GM21447 (cell line): ENCODE results near the gene ZC3H4.
A peak's percentile ranks its signal among the peaks of the same experiment; 100 is the strongest.
"Not testable (repeated sequence)": the region's sequence is repeated elsewhere in the genome, so short reads cannot be mapped to it uniquely, and the experiment has no call there.

Experiments used
- ATAC-seq: cut with Tn5 transposase; IDR thresholded peaks from one replicate; pipeline ENCODE4 v1.9.1; 2021; ENCODE audit not compliant: unreplicated experiment

Gene ZC3H4

DNA sequence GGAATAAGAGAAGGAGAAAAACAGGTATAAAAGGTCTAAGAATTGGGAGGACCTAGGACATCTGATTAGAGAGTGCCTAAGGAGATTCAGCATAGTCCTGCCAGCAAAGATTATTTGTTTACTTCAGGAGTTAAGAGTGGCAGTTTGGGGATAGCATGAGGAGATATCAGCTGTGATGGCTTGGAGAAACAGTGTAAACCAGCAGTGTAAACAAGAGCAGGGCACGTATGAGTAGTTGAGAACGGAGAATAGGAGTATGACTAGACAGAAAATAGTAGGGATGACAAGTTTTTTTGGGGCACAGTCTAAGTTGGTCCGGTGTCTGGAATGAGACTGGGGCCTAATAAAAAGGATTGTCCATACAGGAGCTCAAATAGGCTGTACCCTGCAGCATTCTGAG, 63.0 kb downstream of the ZC3H4 start:
- ATAC-seq, result not testable (repeated sequence)

DNA sequence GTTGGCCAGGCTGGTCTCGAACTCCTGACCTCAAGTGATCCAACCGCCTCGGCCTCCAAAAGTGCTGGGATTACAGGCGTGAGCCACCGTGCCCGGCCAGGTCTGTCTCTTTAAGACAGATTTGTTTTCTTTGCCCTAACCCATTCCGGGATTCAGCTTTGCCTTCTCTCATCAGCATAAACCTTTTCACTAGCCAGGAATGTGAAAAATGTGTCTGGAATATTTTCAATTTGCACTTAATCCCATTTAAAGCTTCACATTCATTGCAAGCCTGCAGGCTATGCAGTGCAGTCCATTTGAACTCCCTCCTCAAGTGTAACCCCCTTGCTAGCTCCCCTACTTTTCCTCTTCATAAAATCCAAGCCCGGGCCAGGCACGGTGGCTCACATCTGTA, 64.3 kb downstream of the ZC3H4 start:
- no peak for ATAC-seq

DNA sequence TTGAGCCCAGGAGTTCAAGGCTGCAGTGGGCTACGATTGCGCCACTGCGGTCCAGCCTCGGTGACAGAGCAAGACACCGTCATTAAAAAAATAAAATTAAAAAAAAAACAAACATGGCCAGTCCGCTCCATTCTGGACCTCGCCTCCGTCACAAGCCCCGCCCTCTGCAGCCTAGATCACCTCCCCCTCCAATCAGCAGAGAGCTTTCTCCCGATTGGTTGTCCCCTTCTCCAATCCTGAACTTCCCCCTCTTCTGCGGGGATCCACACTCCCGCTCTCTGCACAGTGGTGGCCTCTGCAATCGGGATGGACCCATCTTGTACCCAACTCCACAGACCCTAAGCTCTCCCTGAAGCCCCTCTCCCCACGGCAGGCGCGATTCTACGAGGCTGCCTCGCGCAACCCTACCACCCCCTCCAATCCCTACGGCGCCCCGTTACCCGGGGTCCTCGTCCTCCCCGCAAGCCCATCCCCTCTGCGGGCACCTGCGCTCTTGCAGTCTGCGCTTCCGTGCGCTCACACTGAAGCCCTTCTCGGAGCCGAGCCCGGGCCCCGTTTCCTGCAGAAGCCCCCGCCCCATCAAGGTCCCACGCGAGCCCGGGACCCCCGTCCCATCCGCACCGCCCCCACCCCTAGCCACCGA, 65.7 kb downstream of the ZC3H4 start:
- ATAC-seq, result peak; percentile 49

DNA sequence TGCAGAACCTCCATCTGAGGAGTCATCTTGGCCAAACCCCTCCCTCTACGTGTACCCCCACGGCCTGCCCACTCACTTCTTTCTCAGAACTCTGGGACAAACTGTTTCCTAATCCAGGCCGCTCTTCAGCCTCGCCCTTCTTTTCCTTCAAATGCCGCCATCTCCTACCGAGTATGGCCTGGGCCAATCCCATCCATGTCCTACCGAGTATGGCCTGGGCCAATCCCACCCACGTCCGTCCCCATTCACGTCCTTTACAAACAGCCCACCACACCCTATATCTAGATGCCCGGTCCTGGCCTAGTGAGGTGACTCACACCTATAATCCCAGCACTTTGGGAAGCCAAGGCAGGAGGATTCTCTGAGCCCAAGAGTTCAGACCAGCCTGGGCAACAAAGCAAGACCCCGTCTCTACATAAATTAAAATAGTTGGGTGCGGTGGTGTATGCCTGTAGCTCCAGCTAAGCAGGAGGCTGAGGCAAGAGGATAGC, 66.3 kb downstream of the ZC3H4 start:
- no peak for ATAC-seq

DNA sequence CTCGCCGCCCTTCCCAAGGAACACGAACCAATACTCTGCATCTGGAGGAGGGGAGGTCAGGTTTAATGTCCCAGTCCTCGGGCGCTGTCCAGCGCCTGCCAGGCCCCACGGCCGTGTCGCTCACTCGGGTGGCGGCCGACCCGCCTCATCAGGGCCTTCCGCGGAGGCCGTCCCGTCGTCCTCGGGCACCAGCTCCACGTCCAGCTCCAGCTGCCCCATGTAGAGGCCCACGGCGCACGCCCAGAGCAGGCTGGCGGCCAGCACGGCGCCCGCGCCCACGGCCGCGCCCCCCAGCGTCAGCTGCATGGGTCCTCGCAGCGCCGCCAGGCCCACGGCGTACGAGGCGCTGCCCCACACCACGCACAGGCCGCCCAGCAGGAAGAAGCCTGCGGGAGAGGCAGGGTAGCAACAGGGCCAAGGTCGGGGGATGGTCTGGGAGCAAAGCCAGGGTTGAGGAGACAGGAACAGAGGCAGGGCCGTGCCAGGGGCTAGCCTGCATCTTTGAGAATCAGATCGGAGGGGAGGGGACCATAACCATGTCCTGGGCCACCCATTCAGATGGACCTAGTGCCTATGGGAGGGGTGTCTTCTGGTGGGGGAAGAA, 67.6 kb downstream of the ZC3H4 start:
- ATAC-seq, result no peak

DNA sequence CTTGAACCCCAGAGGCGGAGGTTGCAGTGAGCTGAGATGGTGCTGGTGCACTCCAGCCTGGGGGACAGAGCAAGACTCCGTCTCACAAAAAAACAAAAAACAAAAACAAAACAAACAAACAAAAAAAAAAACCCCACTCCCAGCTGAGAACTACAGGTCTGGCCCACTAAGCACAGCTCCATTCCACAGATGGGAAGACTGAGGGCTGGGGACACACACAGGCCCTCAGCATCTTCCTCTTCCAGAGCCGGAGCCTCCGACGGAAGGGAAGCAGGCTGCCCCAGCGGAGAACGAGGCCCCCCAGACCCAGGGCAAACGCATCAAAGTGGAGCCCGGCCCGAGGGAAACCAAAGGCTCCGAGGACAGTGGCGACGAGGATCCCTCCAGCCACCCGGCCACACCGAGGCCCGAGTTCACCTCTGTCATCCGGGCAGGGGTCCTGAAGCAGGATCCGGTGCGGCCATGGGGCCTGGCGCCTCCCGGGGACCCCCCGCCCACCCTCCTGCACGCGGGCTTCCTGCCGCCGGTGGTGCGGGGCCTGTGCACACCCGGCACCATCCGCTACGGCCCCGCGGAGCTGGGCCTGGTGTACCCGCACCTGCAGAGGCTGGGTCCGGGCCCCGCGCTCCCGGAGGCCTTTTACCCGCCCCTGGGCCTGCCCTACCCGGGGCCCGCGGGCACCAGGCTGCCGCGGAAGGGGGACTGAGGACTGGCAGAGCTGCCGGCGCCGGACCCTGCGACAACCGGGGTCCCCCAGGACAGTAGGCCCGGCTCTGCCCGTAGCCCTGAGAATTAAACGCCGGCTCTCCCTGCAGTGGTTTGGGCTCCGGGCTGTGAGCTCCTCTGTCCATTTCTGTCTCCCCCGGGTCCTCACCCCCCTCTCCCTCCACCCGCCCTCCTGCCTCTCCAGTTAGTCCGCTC, 68.4 kb downstream of the ZC3H4 start:
- ATAC-seq, result no peak

DNA sequence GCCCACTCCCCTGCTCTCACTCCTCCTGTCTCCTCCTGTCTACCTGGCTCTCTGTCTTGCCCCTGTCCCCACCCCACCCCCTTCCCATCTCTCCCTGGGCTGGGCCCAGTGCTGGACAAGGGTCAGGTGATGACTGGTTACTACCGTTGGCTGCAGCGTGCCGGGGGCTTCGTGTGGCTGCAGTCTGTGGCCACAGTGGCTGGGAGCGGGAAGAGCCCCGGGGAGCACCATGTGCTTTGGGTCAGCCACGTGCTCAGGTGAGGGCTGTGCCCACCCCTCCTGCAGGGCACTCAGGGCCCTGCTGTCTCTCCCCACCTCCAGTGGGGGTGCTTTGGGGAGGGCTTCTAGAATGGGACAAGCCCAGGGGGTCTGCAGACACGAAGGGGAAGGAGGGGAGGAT, 72.7 kb downstream of the ZC3H4 start:
- ATAC-seq, result no peak

DNA sequence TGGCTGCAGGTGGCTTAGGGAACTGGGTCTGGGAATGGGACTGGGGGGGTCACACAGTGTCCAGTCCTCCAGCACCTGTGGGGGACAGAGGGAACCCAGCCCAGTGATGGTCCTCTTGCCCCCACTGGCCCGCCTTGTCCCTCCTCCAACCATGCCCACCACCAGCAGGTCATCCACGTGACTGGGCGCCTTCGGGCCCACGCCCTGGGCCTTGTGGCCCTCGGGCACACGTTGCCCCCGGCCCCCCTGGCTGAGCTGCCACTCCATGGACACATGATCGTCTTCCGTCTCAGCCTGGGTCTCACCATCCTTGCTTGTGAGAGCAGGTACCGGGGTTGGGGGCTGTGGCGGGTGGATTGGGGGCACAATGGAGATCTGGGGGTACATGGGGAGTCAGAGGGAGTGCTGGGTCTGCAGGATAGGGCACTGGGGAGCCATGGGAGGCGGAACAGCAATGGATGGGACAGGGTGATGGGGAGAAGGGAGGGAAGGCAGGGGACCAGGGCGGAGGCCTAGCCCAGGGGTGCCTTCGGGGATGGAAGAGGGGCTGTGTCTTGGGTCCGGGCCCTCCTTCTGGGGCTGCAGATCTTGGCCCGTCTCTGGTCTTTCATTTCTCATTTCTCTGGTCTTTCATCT, 74.2 kb downstream of the ZC3H4 start:
- ATAC-seq, result no peak

DNA sequence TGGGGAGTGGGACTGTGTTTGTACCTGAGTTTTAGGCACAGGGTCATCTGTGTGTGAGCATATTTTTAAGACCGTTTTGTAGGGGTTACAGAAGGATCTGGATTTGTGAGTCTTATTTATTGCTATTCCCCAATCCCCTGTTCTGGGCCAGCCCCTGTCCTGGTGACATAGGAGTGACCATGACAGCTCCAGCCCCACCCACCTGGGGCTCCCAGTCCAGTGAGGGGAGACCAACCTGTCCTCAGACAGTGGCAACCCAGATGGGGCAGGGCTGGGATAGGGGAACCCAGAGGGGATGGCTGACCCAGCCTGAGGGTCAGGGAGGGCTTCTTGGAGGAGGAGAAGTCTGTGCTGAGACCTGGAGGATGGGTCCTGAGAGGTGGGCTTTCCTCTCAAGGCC, 75.8 kb downstream of the ZC3H4 start:
- no peak for ATAC-seq

DNA sequence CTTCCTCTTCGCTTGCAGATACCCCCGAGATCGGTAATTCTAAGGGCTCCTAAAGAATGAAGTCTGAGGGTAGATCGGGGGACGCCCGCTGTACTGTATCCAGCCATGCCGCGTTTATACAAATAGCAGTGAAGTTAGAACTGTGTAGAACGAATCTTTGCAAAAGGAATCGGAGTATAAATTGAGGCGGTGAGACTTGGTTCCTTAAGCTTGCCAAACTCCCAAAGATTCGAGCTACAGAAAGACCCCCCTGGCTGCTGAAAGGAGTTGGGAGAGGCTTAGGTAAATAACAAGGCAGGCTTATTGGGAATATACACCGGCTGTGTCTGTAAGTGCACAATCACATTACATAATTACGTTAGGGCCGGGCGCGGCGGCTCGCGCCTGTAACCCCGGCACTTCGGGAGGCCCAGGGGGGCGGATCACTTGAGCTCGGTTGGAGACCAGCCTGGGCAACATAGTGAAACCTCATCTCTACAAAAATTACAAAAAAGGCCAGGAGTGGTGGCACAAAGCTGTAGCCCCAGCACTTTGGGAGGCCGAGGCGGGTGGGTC, 77.4 kb downstream of the ZC3H4 start:
- peak; percentile 31 for ATAC-seq

DNA sequence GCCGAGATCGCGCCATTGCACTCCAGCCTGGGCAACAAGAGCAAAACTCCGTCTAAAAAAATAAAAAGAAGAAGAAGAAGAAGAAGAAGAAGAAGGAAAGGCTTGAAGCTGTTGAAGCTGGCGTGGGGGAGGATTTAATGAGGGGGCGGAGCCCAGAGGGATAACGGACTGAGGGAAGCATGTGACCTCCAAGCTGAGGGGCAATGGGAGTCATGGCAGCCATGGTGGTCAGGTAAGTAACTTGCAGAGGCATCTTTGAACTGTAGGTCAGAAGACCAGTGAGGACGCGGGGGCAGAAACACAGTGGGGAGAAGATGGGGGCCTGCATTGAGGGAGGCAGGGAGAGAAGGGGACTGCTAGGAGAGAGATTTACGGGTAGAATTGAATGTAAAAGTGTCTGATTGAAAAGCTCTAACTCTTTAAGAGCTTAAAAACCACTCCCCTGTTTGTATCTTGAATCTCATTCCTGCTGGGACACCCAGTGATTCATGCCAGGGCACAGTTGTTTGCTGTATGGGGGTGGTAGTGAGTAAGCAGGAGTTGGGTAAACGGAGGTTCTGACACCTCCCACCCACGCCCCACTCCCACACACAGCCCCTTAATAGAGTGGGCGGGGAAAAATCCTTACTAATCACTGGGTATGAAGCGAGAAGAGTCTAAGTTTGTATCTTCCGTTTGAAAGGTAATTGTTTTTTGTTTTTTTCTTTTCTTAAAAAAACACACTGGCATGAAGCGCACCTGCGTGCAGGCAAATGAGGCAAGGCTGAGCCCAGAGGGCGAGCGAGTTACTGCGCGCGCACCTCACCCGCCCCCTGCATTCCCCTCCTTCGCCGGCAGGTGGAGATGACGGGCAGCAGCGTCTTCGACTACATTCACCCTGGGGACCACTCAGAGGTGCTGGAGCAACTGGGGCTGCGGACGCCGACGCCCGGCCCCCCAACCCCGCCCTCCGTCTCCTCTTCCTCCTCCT, 78.2 kb downstream of the ZC3H4 start:
- peak; percentile 85 for ATAC-seq

DNA sequence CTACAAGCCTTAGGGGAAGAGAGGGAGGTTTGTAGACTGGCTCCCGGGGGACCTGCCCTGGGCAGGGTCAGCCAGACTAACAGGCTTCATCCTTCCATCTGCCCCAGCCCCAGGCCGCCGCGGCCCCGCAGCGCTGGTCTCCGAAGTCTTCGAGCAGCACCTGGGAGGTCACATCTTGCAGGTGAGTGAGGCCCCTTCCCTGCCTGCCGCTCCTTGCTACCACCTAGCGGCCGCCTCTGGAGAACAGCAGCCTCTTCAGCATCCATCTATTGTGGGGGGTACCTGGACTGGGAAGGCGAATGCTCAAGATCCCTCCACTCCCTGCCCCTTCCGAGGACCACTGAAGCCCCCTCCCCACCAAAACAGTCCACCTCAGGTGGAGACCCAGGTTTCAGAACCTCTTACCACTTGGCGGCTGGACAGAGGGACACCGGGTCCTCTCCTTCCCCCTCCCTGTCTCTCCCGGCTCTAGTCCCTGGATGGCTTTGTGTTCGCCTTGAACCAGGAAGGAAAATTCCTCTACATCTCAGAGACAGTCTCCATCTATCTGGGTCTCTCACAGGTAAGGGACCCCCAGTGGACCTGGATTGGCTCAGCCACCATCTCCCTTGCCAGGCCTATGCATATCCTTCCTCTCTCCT, 81.3 kb downstream of the ZC3H4 start:
- ATAC-seq, result no peak

DNA sequence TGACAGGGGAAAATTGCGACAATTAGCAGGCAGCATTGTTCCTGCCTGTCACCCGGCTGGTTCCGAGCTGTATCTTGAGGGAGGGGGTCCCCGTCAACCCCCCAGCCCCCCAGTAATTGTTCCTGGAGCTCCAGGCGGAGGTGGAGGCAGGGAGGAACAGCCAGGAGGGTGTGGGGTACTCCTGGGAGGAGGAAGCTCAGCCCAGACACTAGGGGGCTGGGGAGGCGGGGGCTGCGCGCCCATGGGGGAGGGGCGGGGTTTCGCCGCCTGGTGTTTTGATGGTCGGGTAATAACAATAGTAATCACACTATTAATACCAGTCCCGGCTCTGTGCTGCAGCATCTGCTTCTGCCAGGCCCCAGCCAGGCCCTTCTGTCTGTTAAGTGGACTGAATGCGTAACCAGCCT, 85.4 kb downstream of the ZC3H4 start:
- ATAC-seq, result no peak

DNA sequence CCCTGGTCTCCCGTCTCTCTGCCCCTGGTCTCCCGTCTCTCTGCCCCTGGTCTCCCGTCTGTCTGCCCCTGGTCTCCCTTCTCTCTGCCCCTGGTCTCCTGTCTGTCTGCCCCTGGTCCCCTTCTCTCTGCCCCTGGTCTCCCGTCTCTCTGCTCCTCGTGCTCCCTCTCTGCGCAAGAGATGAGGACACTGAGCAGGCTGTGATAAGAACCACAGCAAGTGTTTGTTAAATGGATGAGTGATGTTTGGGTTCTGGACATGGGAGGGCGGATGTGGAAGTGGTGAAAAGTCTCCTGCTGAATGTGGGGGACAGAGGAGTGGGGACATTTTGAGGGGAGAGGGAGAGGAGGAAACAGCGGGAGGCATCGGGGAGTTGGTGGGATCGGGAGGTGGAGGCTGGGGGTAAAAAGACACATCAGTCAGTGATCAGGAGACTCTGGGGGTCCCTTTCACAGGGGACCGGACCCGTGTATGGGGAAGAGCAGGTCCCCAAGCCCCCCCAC, 85.9 kb downstream of the ZC3H4 start:
- ATAC-seq, result no peak

DNA sequence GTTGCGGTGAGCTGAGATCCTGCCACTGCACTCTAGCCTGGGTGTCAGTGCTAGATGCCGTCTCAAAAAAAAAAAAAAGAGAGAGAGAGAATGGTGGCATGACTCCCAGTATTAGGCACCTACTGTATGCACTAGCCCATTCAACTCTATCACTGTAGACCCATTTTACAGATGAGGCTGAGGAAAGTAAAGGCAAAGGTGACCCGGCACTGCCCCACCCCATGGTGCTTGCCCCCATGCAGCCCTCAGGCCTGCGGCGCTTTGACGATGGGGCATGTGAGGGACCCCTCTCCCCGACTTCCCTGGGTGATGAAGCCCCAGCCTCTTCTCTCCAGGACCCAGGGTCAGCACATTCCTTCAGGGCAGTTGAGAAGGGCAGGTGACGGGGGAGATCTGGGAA, 86.7 kb downstream of the ZC3H4 start:
- no peak for ATAC-seq

DNA sequence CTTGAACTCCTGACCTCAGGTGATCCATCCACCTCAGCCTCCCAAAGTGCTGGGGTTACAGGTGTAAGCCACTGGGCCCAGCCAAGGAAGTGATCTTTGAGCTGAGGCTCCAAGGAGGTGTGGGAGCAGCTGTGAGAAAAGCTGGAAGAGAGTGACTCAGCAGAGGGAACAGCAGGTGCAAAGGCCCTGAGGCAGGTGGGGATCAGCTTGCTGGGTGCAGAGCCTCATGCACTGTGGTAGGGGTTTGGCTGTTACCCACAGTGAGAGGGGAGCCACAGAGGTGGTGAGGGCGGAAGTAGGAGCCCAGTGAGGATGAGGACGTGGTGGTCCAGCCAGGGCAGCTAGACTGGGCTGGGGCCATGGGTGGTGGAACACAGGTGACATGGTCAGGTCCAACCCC, 87.4 kb downstream of the ZC3H4 start:
- ATAC-seq, result no peak

DNA sequence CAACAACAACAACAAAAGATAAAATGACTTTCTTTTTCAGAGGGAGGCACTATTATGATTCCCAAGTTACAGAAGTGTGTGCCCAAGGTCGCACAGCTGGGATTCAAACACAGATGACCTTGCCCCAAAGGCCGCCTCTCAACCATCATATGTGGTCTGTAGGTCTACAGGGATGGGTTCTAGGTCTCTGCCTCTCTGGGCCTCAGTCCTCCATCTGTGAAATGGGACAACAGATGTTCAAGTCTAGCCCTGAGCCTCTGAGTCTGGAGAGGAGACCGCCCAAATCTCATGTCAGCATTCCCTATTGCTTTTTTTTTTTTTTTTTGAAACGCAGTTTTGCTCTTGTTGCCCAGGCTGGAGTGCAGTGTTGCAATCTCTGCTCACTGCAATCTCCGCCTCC, 89.1 kb downstream of the ZC3H4 start:
- ATAC-seq, result no peak

DNA sequence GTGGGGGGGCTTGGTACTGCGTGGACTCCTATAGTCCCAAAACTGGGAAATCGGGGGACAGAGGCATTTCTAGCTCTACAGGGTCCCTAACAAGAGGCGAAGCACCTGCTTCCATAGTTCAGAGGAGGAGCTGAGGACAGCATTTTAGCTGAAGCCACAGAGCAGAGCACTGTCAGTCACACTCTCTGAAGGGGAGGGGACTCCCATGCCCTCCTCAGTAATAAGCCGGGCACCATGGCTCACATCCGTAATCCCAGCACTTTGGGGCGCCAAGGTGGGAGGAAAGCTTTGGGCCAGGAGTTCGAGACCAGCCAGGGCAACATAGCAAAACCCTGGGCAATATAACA, 90.2 kb downstream of the ZC3H4 start:
- ATAC-seq, result no peak
